ENCODE data around the gene GNG12. TPM values are rescaled to one million over a fixed set of nuclear protein-coding genes. Genes with fewer than 3 reads are reported as not detected.

The GNG12 gene
- total and polyA plus RNA-seq, 9 of the 15 experiments (the other 6 are each of a cell fraction or from before 2014, with no cell fraction given): 2.6 to 6.0 (median 4.1) TPM

DNA sequence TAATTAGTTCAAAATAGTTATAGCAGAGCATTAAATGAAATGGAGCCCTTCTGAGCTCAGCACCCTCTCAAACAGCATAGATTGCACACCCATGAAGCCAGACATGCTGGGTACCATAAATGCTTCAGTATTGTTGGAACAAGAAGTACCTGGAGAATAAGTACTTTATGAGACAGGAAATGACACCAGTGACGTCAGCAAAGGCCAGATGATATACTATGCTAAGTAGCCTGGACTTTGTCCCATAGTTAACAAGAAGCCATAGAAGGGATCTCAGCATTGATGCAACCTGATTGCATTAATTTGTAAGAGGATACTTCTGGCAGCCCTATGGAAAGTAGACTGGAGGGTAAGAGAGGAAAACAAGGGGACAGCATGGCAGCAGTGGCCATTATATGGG, 164.6 kb downstream of the GNG12 start:
- no peak overlapping the region for H3K27ac ChIP-seq (ENCODE audit: extremely low read depth, low read depth, low read length)
- no peak overlapping the region for H3K9ac ChIP-seq (ENCODE audit: insufficient read depth in 1 of 2, low read depth in 2 of 2, low read length in 2 of 2)
- no peaks in the 10 kb centered on the region for H4K20me1 ChIP-seq (replicated peaks; ENCODE audit: control insufficient read depth, insufficient read depth, low read length)
- DNase-seq (ENCODE audit: extremely low read depth in 1 of 4, low spot score in 3 of 4) (no peak), ATAC-seq (peak; percentile 55), FAIRE-seq (no peak)
- POLR2A ChIA-PET: interaction anchor here (0.7 to 2.5 kb wide), 2 partner anchors 17 to 90 kb away, joined by 3 to 15 read pairs; partner anchors contain the start of gene GADD45A
- BruUV-seq (replicated peaks): no TSS peak
- H2AFZ ChIP-seq (ENCODE audit: low read depth, low read length): peak overlapping the region; percentile 55
- in situ Hi-C loops (cut with MboI): no loop called here
- H3K9me1 ChIP-seq (ENCODE audit: control insufficient read depth, insufficient read depth, low read length): no peaks in the 10 kb centered on the region
- no peak overlapping the region for H3K4me3 ChIP-seq
- H3K4me1 ChIP-seq (replicated peaks in 1 of 2; ENCODE audit: control insufficient read depth in 2 of 2, insufficient read depth in 2 of 2, low read length in 2 of 2): no peaks in the 10 kb centered on the region
- no peaks in the 10 kb centered on the region for H3K79me2 ChIP-seq (ENCODE audit: control insufficient read depth, insufficient read depth, low read length)
- CTCF ChIA-PET (ENCODE audit: low intra/inter-chr PET ratio): no interaction called here
- 29% methylated on average over 1 of the region's 1 CpG for WGBS (ENCODE audit: insufficient coverage, low coverage, missing lambda C conversion rate)
- H3K27me3 ChIP-seq (ENCODE audit: control insufficient read depth in 2 of 2, insufficient read depth in 2 of 2, low read length in 2 of 2): no peaks in the 10 kb centered on the region
- no peaks in the 10 kb centered on the region for H3K9me3 ChIP-seq (replicated peaks; ENCODE audit: control insufficient read depth, insufficient read depth, low read depth, low read length)
- no peaks in the 10 kb centered on the region for H3K36me3 ChIP-seq (ENCODE audit: control insufficient read depth, insufficient read depth, low read length)
- no peak overlapping the region for H3K4me2 ChIP-seq (ENCODE audit: insufficient read depth, low read length)
- intact Hi-C loops (cut with micrococcal nuclease): no loop called here
- TF ChIP-seq FOXA1 (IDR thresholded peaks at IDR 0.05; ENCODE audit: borderline replicate concordance) (no peak), CREM (IDR thresholded peaks at IDR 0.05; ENCODE audit: low read depth) (peak; percentile 52; the same call in 1 of the 2 replicates), ZBTB1 (CRISPR knock-in tag; IDR thresholded peaks at IDR 0.05; ENCODE audit: borderline replicate concordance, low read depth) (no peak), TCF7L2 (IDR thresholded peaks at IDR 0.05; ENCODE audit: low read depth, low read length) (no peak), THRA (IDR thresholded peaks at IDR 0.05) (no peak), RB1 (IDR thresholded peaks at IDR 0.05; ENCODE audit: low read depth) (no peak), PPARD (CRISPR knock-in tag; IDR thresholded peaks at IDR 0.05) (no peak), ATF7 (IDR thresholded peaks at IDR 0.05) (0 out of 2 replicates have a peak, but pooled peaks have one; percentile 12), OTX1 (CRISPR knock-in tag; IDR thresholded peaks at IDR 0.05) (no peak), RNF2 (IDR thresholded peaks at IDR 0.05) (no peak), ZNF121 (CRISPR knock-in tag; conservative IDR thresholded peaks at IDR 0.05) (no peak), JUNB (CRISPR knock-in tag; conservative IDR thresholded peaks at IDR 0.05) (no peak), ZNF668 (CRISPR knock-in tag; IDR thresholded peaks at IDR 0.05) (no peak), CXXC5 (CRISPR knock-in tag; IDR thresholded peaks at IDR 0.05) (no peak), HDAC8 (tag; IDR thresholded peaks at IDR 0.05) (no peak), RUNX1 (IDR thresholded peaks at IDR 0.05; ENCODE audit: low read depth) (no peak), ZNF384 (IDR thresholded peaks at IDR 0.05; ENCODE audit: low read depth, low read length) (no peak), PHB (CRISPR knock-in tag; IDR thresholded peaks at IDR 0.05) (no peak), ZNF184 (CRISPR knock-in tag; IDR thresholded peaks at IDR 0.05) (no peak)
- TF ChIP-seq, protein P1, sequence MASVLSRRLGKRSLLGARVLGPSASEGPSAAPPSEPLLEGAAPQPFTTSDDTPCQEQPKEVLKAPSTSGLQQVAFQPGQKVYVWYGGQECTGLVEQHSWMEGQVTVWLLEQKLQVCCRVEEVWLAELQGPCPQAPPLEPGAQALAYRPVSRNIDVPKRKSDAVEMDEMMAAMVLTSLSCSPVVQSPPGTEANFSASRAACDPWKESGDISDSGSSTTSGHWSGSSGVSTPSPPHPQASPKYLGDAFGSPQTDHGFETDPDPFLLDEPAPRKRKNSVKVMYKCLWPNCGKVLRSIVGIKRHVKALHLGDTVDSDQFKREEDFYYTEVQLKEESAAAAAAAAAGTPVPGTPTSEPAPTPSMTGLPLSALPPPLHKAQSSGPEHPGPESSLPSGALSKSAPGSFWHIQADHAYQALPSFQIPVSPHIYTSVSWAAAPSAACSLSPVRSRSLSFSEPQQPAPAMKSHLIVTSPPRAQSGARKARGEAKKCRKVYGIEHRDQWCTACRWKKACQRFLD (CRISPR knock-in tag; IDR thresholded peaks at IDR 0.05): no peak
- TF ChIP-seq, protein P2, sequence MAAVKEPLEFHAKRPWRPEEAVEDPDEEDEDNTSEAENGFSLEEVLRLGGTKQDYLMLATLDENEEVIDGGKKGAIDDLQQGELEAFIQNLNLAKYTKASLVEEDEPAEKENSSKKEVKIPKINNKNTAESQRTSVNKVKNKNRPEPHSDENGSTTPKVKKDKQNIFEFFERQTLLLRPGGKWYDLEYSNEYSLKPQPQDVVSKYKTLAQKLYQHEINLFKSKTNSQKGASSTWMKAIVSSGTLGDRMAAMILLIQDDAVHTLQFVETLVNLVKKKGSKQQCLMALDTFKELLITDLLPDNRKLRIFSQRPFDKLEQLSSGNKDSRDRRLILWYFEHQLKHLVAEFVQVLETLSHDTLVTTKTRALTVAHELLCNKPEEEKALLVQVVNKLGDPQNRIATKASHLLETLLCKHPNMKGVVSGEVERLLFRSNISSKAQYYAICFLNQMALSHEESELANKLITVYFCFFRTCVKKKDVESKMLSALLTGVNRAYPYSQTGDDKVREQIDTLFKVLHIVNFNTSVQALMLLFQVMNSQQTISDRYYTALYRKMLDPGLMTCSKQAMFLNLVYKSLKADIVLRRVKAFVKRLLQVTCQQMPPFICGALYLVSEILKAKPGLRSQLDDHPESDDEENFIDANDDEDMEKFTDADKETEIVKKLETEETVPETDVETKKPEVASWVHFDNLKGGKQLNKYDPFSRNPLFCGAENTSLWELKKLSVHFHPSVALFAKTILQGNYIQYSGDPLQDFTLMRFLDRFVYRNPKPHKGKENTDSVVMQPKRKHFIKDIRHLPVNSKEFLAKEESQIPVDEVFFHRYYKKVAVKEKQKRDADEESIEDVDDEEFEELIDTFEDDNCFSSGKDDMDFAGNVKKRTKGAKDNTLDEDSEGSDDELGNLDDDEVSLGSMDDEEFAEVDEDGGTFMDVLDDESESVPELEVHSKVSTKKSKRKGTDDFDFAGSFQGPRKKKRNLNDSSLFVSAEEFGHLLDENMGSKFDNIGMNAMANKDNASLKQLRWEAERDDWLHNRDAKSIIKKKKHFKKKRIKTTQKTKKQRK (IDR thresholded peaks at IDR 0.05; ENCODE audit: borderline replicate concordance, low read depth, low read length): no peak

Measured in K562 (cell line).